ENCODE data around the gene PIP. TPM values are rescaled to one million over a fixed set of nuclear protein-coding genes. Genes with fewer than 3 reads are reported as not detected.

Gene PIP
- total RNA-seq, 4 donors from 2014 or later, result not detected

GRCh38 chr7:143129051-143129450 is 2.8 kb upstream of the PIP start:
- no peak for TF ChIP-seq CTCF (IDR thresholded peaks at IDR 0.05; ENCODE audit: low read depth)

GRCh38 chr7:143129477-143129876 is 2.4 kb upstream of the PIP start:
- TF ChIP-seq CTCF (IDR thresholded peaks at IDR 0.05; ENCODE audit: low read depth), result no peak

- no peak for TF ChIP-seq CTCF (IDR thresholded peaks at IDR 0.05; ENCODE audit: low read depth)
Observed at GRCh38 chr7:143130541-143130940, 1.3 kb upstream of the PIP start.

- TF ChIP-seq CTCF (IDR thresholded peaks at IDR 0.05; ENCODE audit: low read depth), result no peak
Observed at GRCh38 chr7:143147070-143147469, 15.2 kb downstream of the PIP start.

GRCh38 chr7:143148050-143148449 is 16.2 kb downstream of the PIP start:
- TF ChIP-seq CTCF (IDR thresholded peaks at IDR 0.05; ENCODE audit: low read depth), result no peak

GRCh38 chr7:143148651-143149050 is 16.8 kb downstream of the PIP start:
- no peak for TF ChIP-seq CTCF (IDR thresholded peaks at IDR 0.05; ENCODE audit: low read depth)

- no peak for TF ChIP-seq CTCF (IDR thresholded peaks at IDR 0.05; ENCODE audit: low read depth)
Observed at GRCh38 chr7:143171697-143172096, 39.8 kb downstream of the PIP start.
